Measurements from ENCODE around the gene OTOP3.

- TF ChIP-seq CTCF (IDR thresholded peaks at IDR 0.05 in 8 of 11, conservative IDR thresholded peaks at IDR 0.05 in 3 of 11) (peak; percentile 48 to 95 (median 81)), POLR2A (IDR thresholded peaks at IDR 0.05) (no peak)
Measured at GRCh38 chr17:74923538-74924249, 12.0 kb upstream of the OTOP3 start.
